ENCODE results near the gene CCNL2.
"Not testable (repeated sequence)": the region's sequence is repeated elsewhere in the genome, so short reads cannot be mapped to it uniquely, and the experiment has no call there.

Gene CCNL2

GRCh38 chr1:1406821-1407635 lies 7.9 kb upstream of the CCNL2 start, which contains the start of gene MRPL20:
TSS of gene MRPL20 (minus strand) at chr1:1407293. CDS start at chr1:1407217, 76 bp downstream.
- peak; percentile 93 for ATAC-seq (ENCODE audit: low read depth)
- DNase-seq (ENCODE audit: low spot score) = peak; percentile 93
- no peak for TF ChIP-seq CTCF (IDR thresholded peaks at IDR 0.05; ENCODE audit: poor library complexity, severe bottlenecking)
- Histone ChIP-seq H3K4me1 (ENCODE audit: insufficient read depth, poor library complexity, severe bottlenecking) (peaks cover 14% of the 10 kb centered on the region), H3K27ac (ENCODE audit: poor library complexity, severe bottlenecking) (peak within 1 kb of the TSS; percentile 60), H3K4me3 (ENCODE audit: severe bottlenecking) (peak within 1 kb of the TSS; percentile 81), H3K36me3 (ENCODE audit: low read depth) (peaks cover 39% of the 10 kb centered on the region), H3K9me3 (ENCODE audit: severe bottlenecking) (no peaks in the 10 kb centered on the region), H3K27me3 (ENCODE audit: insufficient read depth, poor library complexity, severe bottlenecking) (no peaks in the 10 kb centered on the region)

- TF ChIP-seq CTCF (IDR thresholded peaks at IDR 0.05; ENCODE audit: poor library complexity, severe bottlenecking) = no peak
- Histone ChIP-seq H3K27ac (ENCODE audit: poor library complexity, severe bottlenecking) (peak overlapping the region; percentile 60), H3K9me3 (ENCODE audit: severe bottlenecking) (no peaks in the 10 kb centered on the region), H3K27me3 (ENCODE audit: insufficient read depth, poor library complexity, severe bottlenecking) (no peaks in the 10 kb centered on the region), H3K4me1 (ENCODE audit: insufficient read depth, poor library complexity, severe bottlenecking) (peaks cover 14% of the 10 kb centered on the region), H3K4me3 (ENCODE audit: severe bottlenecking) (peak overlapping the region; percentile 81), H3K36me3 (ENCODE audit: low read depth) (peaks cover 47% of the 10 kb centered on the region)
- ATAC-seq (ENCODE audit: low read depth) = no peak
- no peak for DNase-seq (ENCODE audit: low spot score)
Observed at GRCh38 chr1:1406101-1406820, 7.1 kb upstream of the CCNL2 start.

GRCh38 chr1:1403653-1404052 lies 4.5 kb upstream of the CCNL2 start:
- DNase-seq (ENCODE audit: low spot score) = no peak
- peaks cover 51% of the 10 kb centered on the region for H3K36me3 ChIP-seq (ENCODE audit: low read depth)
- TF ChIP-seq CTCF (IDR thresholded peaks at IDR 0.05; ENCODE audit: poor library complexity, severe bottlenecking) = no peak
- ATAC-seq (ENCODE audit: low read depth) = no peak
- no peak overlapping the region for H3K27ac ChIP-seq (ENCODE audit: poor library complexity, severe bottlenecking)
- no peaks in the 10 kb centered on the region for H3K27me3 ChIP-seq (ENCODE audit: insufficient read depth, poor library complexity, severe bottlenecking)
- peaks cover 18% of the 10 kb centered on the region for H3K4me1 ChIP-seq (ENCODE audit: insufficient read depth, poor library complexity, severe bottlenecking)
- no peak overlapping the region for H3K4me3 ChIP-seq (ENCODE audit: severe bottlenecking)
- H3K9me3 ChIP-seq (ENCODE audit: severe bottlenecking) = no peaks in the 10 kb centered on the region

- H3K27ac ChIP-seq (ENCODE audit: poor library complexity, severe bottlenecking) = not testable (repeated sequence)
Observed at GRCh38 chr1:1402901-1403392, 3.8 kb upstream of the CCNL2 start.

GRCh38 chr1:1402072-1402900 lies 3.2 kb upstream of the CCNL2 start:
- ATAC-seq (ENCODE audit: low read depth) (no peak), DNase-seq (ENCODE audit: low spot score) (no peak)
- Histone ChIP-seq H3K4me3 (ENCODE audit: severe bottlenecking) (no peak overlapping the region), H3K27ac (ENCODE audit: poor library complexity, severe bottlenecking) (peak overlapping the region; percentile 6), H3K9me3 (ENCODE audit: severe bottlenecking) (no peaks in the 10 kb centered on the region), H3K4me1 (ENCODE audit: insufficient read depth, poor library complexity, severe bottlenecking) (peaks cover 10% of the 10 kb centered on the region), H3K27me3 (ENCODE audit: insufficient read depth, poor library complexity, severe bottlenecking) (no peaks in the 10 kb centered on the region), H3K36me3 (ENCODE audit: low read depth) (peaks cover 55% of the 10 kb centered on the region)
- TF ChIP-seq CTCF (IDR thresholded peaks at IDR 0.05; ENCODE audit: poor library complexity, severe bottlenecking) = peak; percentile 52

More at GRCh38 chr1:1402901-1403392, 3.8 kb upstream of the CCNL2 start:
- not testable (repeated sequence) for H3K9me3 ChIP-seq (ENCODE audit: severe bottlenecking); DNase-seq (ENCODE audit: low spot score); H3K27me3 ChIP-seq (ENCODE audit: insufficient read depth, poor library complexity, severe bottlenecking); ATAC-seq (ENCODE audit: low read depth); H3K4me3 ChIP-seq (ENCODE audit: severe bottlenecking)
- peaks cover 11% of the 10 kb centered on the region for H3K4me1 ChIP-seq (ENCODE audit: insufficient read depth, poor library complexity, severe bottlenecking)
- H3K36me3 ChIP-seq (ENCODE audit: low read depth) = peaks cover 50% of the 10 kb centered on the region

All from RWPE2 (cell line).